WTC11 (cell line): ENCODE results near the gene FTH1. TPM values are rescaled to one million over a fixed set of nuclear protein-coding genes. Genes with fewer than 3 reads are reported as not detected.

Experiments used
- ATAC-seq: fragments of 200-7000 bp; cut with Tn5 transposase; 2 replicates; pipeline ENCODE4 v1.10.0; 2021; ENCODE audit warnings: mild to moderate bottlenecking, moderate library complexity
- CTCF ChIA-PET: fragments of 300-600 bp; sonication (Branson Sonifier 250); formaldehyde crosslinking; loops from one replicate; lab custom pipeline; 2021; ENCODE audit warnings: antibody characterized with exemption; lab: Charles Lee
- POLR2A ChIA-PET: fragments of 350-600 bp; sonication (Branson Sonifier 250); formaldehyde crosslinking; loops from one replicate; lab custom pipeline; 2021; ENCODE audit warnings: antibody characterized with exemption; lab: Charles Lee
- DNase-seq: peaks from one replicate; pipeline ENCODE4 v3.0.0; 2021; ENCODE audit warnings: low spot score
- H3K27ac Mint-ChIP-seq: 2 replicates; pipeline ENCODE4 v1.8.0; 2021; ENCODE audit warnings: mixed read lengths
- H3K27me3 Mint-ChIP-seq: 2 replicates; pipeline ENCODE4 v1.8.0; 2021; ENCODE audit warnings: low read depth, mild to moderate bottlenecking, moderate library complexity, mixed read lengths
- H3K36me3 Mint-ChIP-seq: 2 replicates; pipeline ENCODE4 v1.8.0; 2021; ENCODE audit warnings: mixed read lengths
- H3K4me1 Mint-ChIP-seq: 2 replicates; pipeline ENCODE4 v1.8.0; 2022; ENCODE audit warnings: mixed read lengths
- H3K4me3 Mint-ChIP-seq: 2 replicates; pipeline ENCODE4 v1.8.0; 2021; ENCODE audit warnings: mild to moderate bottlenecking, moderate library complexity, mixed read lengths
- H3K9me3 Mint-ChIP-seq: 2 replicates; pipeline ENCODE4 v1.8.0; 2021; ENCODE audit warnings: mixed read lengths
- EMX1 ChIP-seq: fragments of 250-450 bp; sonication (Bioruptor Pico); IDR thresholded peaks from 2 replicates; pipeline ENCODE4 v1.8.0; 2021; ENCODE audit warnings: mild to moderate bottlenecking
- ETV6 ChIP-seq: sonication (generic); formaldehyde crosslinking; IDR thresholded peaks from 2 replicates; pipeline ENCODE4 v1.8.1; 2022; ENCODE audit warnings: mild to moderate bottlenecking, missing genetic modification reagents
- GRHL2 ChIP-seq: fragments of 250-450 bp; sonication (Bioruptor Pico); IDR thresholded peaks from 2 replicates; pipeline ENCODE4 v1.8.0; 2022; ENCODE audit warnings: mild to moderate bottlenecking, moderate library complexity; ENCODE audit not compliant: insufficient replicate concordance, severe bottlenecking
- HMGA2 ChIP-seq: fragments of 250-450 bp; sonication (Bioruptor Pico); IDR thresholded peaks from 2 replicates; pipeline ENCODE4 v1.4.0; 2021; ENCODE audit warnings: mild to moderate bottlenecking, moderate library complexity
- MYBL2 ChIP-seq: sonication (generic); formaldehyde crosslinking; IDR thresholded peaks from 2 replicates; pipeline ENCODE4 v1.8.1; 2023; ENCODE audit warnings: mild to moderate bottlenecking, moderate library complexity, missing genetic modification reagents
- OVOL2 ChIP-seq: fragments of 250-450 bp; sonication (Bioruptor Pico); IDR thresholded peaks from 2 replicates; pipeline ENCODE4 v1.9.0; 2021; ENCODE audit warnings: mild to moderate bottlenecking, borderline replicate concordance
- ZNF219 ChIP-seq: sonication (generic); formaldehyde crosslinking; IDR thresholded peaks from 2 replicates; pipeline ENCODE4 v1.8.0; 2023; ENCODE audit warnings: missing genetic modification reagents, mild to moderate bottlenecking, borderline replicate concordance
- ZNF671 ChIP-seq: fragments of 250-450 bp; sonication (Bioruptor Pico); IDR thresholded peaks from 2 replicates; pipeline ENCODE4 v1.8.0; 2021; ENCODE audit warnings: mild to moderate bottlenecking
- total RNA-seq: library from RNA; stranded (reverse); gene quantifications from 3 replicates; pipeline ENCODE4 v1.2.3, GENCODE V29; 2021
- TF ChIP-seq, protein P1 (sequence below): sonication (generic); formaldehyde crosslinking; IDR thresholded peaks from 2 replicates; pipeline ENCODE4 v1.8.0; 2022; ENCODE audit warnings: mild to moderate bottlenecking, missing genetic modification reagents
- TF ChIP-seq, protein P2 (sequence below): sonication (generic); formaldehyde crosslinking; IDR thresholded peaks from 2 replicates; pipeline ENCODE4 v1.8.1; 2022; ENCODE audit warnings: low read depth, missing genetic modification reagents, borderline replicate concordance
- TF ChIP-seq, protein P3 (sequence below): fragments of 250-450 bp; sonication (Bioruptor Pico); IDR thresholded peaks from 2 replicates; pipeline ENCODE4 v1.8.0; 2021; ENCODE audit warnings: mild to moderate bottlenecking
- TF ChIP-seq, protein P4 (sequence below): sonication (generic); formaldehyde crosslinking; IDR thresholded peaks from 2 replicates; pipeline ENCODE4 v1.8.1; 2023; ENCODE audit warnings: mild to moderate bottlenecking, missing genetic modification reagents
- TF ChIP-seq, protein P5 (sequence below): fragments of 250-450 bp; sonication (Bioruptor Pico); IDR thresholded peaks from 2 replicates; pipeline ENCODE4 v1.9.0; 2021; ENCODE audit warnings: mild to moderate bottlenecking
- TF ChIP-seq, protein P6 (sequence below): sonication (generic); formaldehyde crosslinking; IDR thresholded peaks from 2 replicates; pipeline ENCODE4 v1.8.1; 2022; ENCODE audit warnings: mild to moderate bottlenecking, missing genetic modification reagents, moderate library complexity, borderline replicate concordance

The FTH1 gene
- total RNA-seq, 1 experiment from 2014 or later: 1,108 TPM

DNA sequence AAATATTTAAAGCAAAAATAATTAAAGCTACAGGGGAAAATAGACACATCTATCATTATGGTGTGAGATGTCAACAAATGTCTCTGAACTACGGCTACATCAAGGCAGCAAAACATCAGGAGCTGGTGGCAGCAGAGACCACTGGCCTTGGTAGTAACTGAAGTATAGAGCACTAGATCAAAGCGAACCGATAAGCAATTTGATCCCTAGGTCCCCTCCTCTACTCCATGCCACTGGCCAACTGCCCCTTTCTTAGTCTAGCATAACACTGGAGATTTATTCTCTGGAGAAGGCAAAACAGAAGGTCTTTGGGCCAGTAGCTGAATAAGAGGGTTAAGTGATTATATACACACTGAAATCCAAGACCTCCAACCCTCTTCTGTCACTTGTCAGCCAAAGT is 36.5 kb downstream of the FTH1 start (continued):
- TF ChIP-seq, protein P1, sequence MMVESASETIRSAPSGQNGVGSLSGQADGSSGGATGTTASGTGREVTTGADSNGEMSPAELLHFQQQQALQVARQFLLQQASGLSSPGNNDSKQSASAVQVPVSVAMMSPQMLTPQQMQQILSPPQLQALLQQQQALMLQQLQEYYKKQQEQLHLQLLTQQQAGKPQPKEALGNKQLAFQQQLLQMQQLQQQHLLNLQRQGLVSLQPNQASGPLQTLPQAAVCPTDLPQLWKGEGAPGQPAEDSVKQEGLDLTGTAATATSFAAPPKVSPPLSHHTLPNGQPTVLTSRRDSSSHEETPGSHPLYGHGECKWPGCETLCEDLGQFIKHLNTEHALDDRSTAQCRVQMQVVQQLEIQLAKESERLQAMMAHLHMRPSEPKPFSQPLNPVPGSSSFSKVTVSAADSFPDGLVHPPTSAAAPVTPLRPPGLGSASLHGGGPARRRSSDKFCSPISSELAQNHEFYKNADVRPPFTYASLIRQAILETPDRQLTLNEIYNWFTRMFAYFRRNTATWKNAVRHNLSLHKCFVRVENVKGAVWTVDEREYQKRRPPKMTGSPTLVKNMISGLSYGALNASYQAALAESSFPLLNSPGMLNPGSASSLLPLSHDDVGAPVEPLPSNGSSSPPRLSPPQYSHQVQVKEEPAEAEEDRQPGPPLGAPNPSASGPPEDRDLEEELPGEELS (CRISPR knock-in tag): no peak
- TF ChIP-seq, protein P2, sequence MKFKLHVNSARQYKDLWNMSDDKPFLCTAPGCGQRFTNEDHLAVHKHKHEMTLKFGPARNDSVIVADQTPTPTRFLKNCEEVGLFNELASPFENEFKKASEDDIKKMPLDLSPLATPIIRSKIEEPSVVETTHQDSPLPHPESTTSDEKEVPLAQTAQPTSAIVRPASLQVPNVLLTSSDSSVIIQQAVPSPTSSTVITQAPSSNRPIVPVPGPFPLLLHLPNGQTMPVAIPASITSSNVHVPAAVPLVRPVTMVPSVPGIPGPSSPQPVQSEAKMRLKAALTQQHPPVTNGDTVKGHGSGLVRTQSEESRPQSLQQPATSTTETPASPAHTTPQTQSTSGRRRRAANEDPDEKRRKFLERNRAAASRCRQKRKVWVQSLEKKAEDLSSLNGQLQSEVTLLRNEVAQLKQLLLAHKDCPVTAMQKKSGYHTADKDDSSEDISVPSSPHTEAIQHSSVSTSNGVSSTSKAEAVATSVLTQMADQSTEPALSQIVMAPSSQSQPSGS (CRISPR knock-in tag): no peak
- TF ChIP-seq, protein P3, sequence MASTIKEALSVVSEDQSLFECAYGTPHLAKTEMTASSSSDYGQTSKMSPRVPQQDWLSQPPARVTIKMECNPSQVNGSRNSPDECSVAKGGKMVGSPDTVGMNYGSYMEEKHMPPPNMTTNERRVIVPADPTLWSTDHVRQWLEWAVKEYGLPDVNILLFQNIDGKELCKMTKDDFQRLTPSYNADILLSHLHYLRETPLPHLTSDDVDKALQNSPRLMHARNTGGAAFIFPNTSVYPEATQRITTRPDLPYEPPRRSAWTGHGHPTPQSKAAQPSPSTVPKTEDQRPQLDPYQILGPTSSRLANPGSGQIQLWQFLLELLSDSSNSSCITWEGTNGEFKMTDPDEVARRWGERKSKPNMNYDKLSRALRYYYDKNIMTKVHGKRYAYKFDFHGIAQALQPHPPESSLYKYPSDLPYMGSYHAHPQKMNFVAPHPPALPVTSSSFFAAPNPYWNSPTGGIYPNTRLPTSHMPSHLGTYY: no peak

DNA sequence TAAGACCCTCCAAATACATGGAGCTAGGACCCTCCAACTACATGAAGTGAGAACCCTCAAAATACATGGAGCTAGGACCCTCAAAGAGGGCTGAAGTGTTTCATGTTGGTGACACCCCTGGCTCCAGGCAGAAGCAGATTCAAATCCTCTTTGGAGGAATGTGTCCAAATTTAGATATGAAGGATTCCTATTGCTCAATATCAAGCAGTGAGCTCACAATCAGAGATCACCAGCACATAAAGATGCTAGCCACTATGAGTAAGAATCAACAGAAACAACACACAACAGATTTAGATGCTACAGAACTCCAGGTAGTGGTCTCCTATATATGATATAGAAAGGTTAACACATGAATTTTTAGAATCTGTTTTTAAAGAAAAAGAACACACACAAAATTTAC is 38.8 kb downstream of the FTH1 start:
- peaks cover under 1% of the 10 kb centered on the region; the same call in 1 of the 2 replicates for H3K27me3 Mint-ChIP-seq
- peaks cover 8% of the 10 kb centered on the region for H3K9me3 Mint-ChIP-seq
- POLR2A ChIA-PET: no interaction called here
- no peak for ATAC-seq
- DNase-seq: no peak
- no peak overlapping the region for H3K27ac Mint-ChIP-seq
- TF ChIP-seq OVOL2 (CRISPR knock-in tag): no peak
- TF ChIP-seq, all 79 proteins: peak for 0
- CTCF ChIA-PET: interaction anchor here (0.6 to 1.9 kb wide), 6 partner anchors 19 to 933 kb away, joined by 4 to 23 read pairs (median 4); no protein-coding TSS in a partner anchor
- Mint-ChIP-seq H3K36me3 (peaks cover 6% of the 10 kb centered on the region; the same call in 1 of the 2 replicates), H3K4me3 (no peak overlapping the region), H3K4me1 (peaks cover 28% of the 10 kb centered on the region)

DNA sequence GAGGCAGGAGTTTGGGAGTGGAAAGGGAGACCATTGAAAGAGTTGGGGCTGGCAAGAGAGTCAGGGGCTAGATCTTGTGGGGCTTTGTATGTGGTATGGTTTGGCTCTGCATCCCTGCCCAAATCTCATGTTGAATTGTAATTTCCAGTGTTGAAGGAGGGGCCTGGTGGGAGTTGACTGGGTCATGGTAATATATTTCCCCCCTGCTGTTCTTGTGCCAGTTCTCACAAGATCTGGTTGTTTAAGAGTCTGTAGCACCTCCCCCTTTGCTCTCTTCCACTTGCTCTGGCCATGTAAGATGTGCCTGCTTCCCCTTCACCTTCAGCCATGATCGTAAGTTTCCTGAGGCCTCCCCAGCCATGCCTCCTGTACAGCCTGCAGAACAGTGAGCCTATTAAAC is 39.9 kb downstream of the FTH1 start:
- POLR2A ChIA-PET: no interaction called here
- Mint-ChIP-seq H3K27ac (no peak overlapping the region), H3K27me3 (no peaks in the 10 kb centered on the region; the same call in 1 of the 2 replicates), H3K4me3 (no peak overlapping the region), H3K36me3 (no peaks in the 10 kb centered on the region), H3K4me1 (peaks cover 39% of the 10 kb centered on the region), H3K9me3 (no peaks in the 10 kb centered on the region; the same call in 1 of the 2 replicates)
- ATAC-seq: no peak
- no peak for DNase-seq
- CTCF ChIA-PET: interaction anchor here (1.1 kb wide), 1 partner anchor 181 kb away, joined by 4 read pairs; no protein-coding TSS in a partner anchor
- TF ChIP-seq ETV6 (no peak), MYBL2 (CRISPR knock-in tag) (no peak), ZNF671 (no peak), GRHL2 (CRISPR knock-in tag) (no peak)
- TF ChIP-seq, protein P4, sequence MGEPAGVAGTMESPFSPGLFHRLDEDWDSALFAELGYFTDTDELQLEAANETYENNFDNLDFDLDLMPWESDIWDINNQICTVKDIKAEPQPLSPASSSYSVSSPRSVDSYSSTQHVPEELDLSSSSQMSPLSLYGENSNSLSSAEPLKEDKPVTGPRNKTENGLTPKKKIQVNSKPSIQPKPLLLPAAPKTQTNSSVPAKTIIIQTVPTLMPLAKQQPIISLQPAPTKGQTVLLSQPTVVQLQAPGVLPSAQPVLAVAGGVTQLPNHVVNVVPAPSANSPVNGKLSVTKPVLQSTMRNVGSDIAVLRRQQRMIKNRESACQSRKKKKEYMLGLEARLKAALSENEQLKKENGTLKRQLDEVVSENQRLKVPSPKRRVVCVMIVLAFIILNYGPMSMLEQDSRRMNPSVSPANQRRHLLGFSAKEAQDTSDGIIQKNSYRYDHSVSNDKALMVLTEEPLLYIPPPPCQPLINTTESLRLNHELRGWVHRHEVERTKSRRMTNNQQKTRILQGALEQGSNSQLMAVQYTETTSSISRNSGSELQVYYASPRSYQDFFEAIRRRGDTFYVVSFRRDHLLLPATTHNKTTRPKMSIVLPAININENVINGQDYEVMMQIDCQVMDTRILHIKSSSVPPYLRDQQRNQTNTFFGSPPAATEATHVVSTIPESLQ (CRISPR knock-in tag): no peak
- TF ChIP-seq, protein P5, sequence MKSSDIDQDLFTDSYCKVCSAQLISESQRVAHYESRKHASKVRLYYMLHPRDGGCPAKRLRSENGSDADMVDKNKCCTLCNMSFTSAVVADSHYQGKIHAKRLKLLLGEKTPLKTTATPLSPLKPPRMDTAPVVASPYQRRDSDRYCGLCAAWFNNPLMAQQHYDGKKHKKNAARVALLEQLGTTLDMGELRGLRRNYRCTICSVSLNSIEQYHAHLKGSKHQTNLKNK (CRISPR knock-in tag): no peak

DNA sequence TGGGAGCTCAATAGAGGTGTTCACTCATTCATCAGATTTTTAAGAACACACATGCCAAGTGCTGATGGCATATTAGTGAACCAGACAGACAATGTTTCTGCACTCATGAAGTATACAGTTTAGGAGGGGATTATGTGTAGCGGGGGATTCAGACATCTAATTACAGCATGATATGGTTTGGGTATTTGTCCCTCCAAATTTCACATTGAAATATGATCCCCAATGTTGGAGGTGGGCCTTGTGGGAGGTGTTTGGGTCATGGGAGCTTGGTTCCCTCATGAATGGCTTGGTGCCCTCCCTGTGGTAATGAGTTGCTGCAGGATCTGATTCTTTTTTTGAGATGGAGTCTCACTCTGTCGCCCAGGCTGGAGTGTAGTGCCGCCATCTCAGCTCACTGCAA is 41.2 kb downstream of the FTH1 start:
- DNase-seq: no peak
- POLR2A ChIA-PET: interaction anchor here (1.1 kb wide), 1 partner anchor 41 kb away, joined by 3 read pairs; the partner anchor contains the start of gene FTH1
- no peaks in the 10 kb centered on the region for H3K36me3 Mint-ChIP-seq

More for the DNA sequence above, 41.2 kb downstream of the FTH1 start:
- no peaks in the 10 kb centered on the region; the same call in 1 of the 2 replicates for H3K27me3 Mint-ChIP-seq
- H3K4me1 Mint-ChIP-seq: peaks cover 41% of the 10 kb centered on the region
- no peak overlapping the region for H3K27ac Mint-ChIP-seq
- TF ChIP-seq HMGA2 (CRISPR knock-in tag) (no peak), EMX1 (no peak), ZNF219 (CRISPR knock-in tag) (no peak)
- TF ChIP-seq, protein P2 (CRISPR knock-in tag): no peak
- TF ChIP-seq, protein P6, sequence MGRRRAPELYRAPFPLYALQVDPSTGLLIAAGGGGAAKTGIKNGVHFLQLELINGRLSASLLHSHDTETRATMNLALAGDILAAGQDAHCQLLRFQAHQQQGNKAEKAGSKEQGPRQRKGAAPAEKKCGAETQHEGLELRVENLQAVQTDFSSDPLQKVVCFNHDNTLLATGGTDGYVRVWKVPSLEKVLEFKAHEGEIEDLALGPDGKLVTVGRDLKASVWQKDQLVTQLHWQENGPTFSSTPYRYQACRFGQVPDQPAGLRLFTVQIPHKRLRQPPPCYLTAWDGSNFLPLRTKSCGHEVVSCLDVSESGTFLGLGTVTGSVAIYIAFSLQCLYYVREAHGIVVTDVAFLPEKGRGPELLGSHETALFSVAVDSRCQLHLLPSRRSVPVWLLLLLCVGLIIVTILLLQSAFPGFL (CRISPR knock-in tag): no peak
- H3K4me3 Mint-ChIP-seq: no peak overlapping the region
- H3K9me3 Mint-ChIP-seq: no peaks in the 10 kb centered on the region; the same call in 1 of the 2 replicates
- ATAC-seq: no peak
- CTCF ChIA-PET: interaction anchor here (0.7 to 5.3 kb wide), 7 partner anchors 20 to 480 kb away, joined by 3 to 95 read pairs (median 4); partner anchors contain the start of gene BEST1
